COLO668 (cell line): ENCODE measurements around the gene ZNF429.
"Not testable (repeated sequence)": the region's sequence is repeated elsewhere in the genome, so short reads cannot be mapped to it uniquely, and the experiment has no call there.

Experiments used
- DNase-seq: peaks from one replicate; lab custom pipeline; 2025; ENCODE audit not compliant: unreplicated experiment; lab: John Stamatoyannopoulos, UW

ZNF429 gene

GRCh38 chr19:21587549-21587948 is 82.1 kb downstream of the ZNF429 start:
- DNase-seq: no peak

GRCh38 chr19:21588065-21588601 is 82.7 kb downstream of the ZNF429 start:
- no peak for DNase-seq

- no peak for DNase-seq
These were observed 85.5 kb downstream of the ZNF429 start for GRCh38 chr19:21590867-21591266.

GRCh38 chr19:21593008-21593481 is 87.6 kb downstream of the ZNF429 start:
- DNase-seq: no peak

- no peak for DNase-seq
These were observed 88.1 kb downstream of the ZNF429 start for GRCh38 chr19:21593502-21593901.

- no peak for DNase-seq
These were observed 88.8 kb downstream of the ZNF429 start for GRCh38 chr19:21593934-21594820.

- no peak for DNase-seq
These were observed 89.8 kb downstream of the ZNF429 start for GRCh38 chr19:21595185-21595584.

GRCh38 chr19:21602082-21602658 is 96.8 kb downstream of the ZNF429 start:
- no peak for DNase-seq

- not testable (repeated sequence) for DNase-seq
These were observed 97.4 kb downstream of the ZNF429 start for GRCh38 chr19:21602659-21603430.

- no peak for DNase-seq
These were observed 98.2 kb downstream of the ZNF429 start for GRCh38 chr19:21603431-21604231.

- peak; percentile 1 for DNase-seq
These were observed 99.0 kb downstream of the ZNF429 start for GRCh38 chr19:21604351-21604926.
